Uterus (tissue), 4 donors: ENCODE results near the gene UGT1A7. TPM values are rescaled to one million over a fixed set of nuclear protein-coding genes. Genes with fewer than 3 reads are reported as not detected.

ENCODE experiments used
- DNase-seq, 2 donors: peaks; one replicate each; pipeline ENCODE4 v3.0.0-alpha.2; 2019 to 2020
- H3K27ac ChIP-seq, 2 donors: fragments of 200-600 bp; sonication (generic); 1 replicate in 1 of 2; 2 replicates in 1 of 2; pipeline ENCODE4 v1.5.1; 2016 to 2018
- H3K27me3 ChIP-seq, 2 donors: fragments of 200-600 bp; sonication (generic); one replicate each; pipeline ENCODE4 v1.5.1; 2018 to 2019; ENCODE audit warnings: control low read depth in 1 of 2
- H3K36me3 ChIP-seq, 2 donors: fragments of 200-600 bp; sonication (generic); one replicate each; pipeline ENCODE4 v1.5.1; 2019; ENCODE audit warnings: control low read depth in 1 of 2
- H3K4me1 ChIP-seq, 2 donors: fragments of 200-600 bp; sonication (generic); one replicate each; pipeline ENCODE4 v1.5.1; 2018 to 2019; ENCODE audit warnings: control low read depth in 1 of 2
- H3K4me3 ChIP-seq, 2 donors: fragments of 200-600 bp; sonication (generic); 1 replicate in 1 of 2; 2 replicates in 1 of 2; pipeline ENCODE4 v1.5.1; 2018 to 2019; ENCODE audit warnings: mild to moderate bottlenecking in 1 of 2
- H3K9me3 ChIP-seq, 2 donors: fragments of 200-600 bp; sonication (generic); one replicate each; pipeline ENCODE4 v1.5.1; 2019; ENCODE audit warnings: control low read depth in 1 of 2
- CTCF ChIP-seq, 4 experiments: fragments of 200-600 bp in 2 of 4; fragments of 450-650 bp in 2 of 4; sonication (generic) in 2 of 4; IDR thresholded peaks; one replicate each; pipeline ENCODE4 v1.5.1; 2016 to 2019; ENCODE audit warnings: antibody characterized with exemption in 4 of 4, mild to moderate bottlenecking in 2 of 4, moderate library complexity in 1 of 4
- POLR2A ChIP-seq, 2 donors: fragments of 450-650 bp; IDR thresholded peaks; one replicate each; pipeline ENCODE4 v1.6.1; 2016; ENCODE audit warnings: antibody characterized with exemption in 2 of 2, mild to moderate bottlenecking in 1 of 2, moderate library complexity in 1 of 2
- intact Hi-C: fragments of 100-400 bp; cut with DNase I; formaldehyde crosslinking; loops from one replicate; pipeline ENCODE4 v1.15.1; 2023; ENCODE audit warnings: low total_unique reads
- total RNA-seq, 4 donors: library from RNA; depleted of rRNA in 3 of 4; stranded (reverse); fragments of >200 nt in 3 of 4; gene quantifications; one replicate each; pipeline versions ENCODE4 v1.1.0 to v1.2.4, GENCODE V29; 2014 to 2023
- donor health status: DM: yes; HTN: yes; CAD: no.

UGT1A7 gene
- total RNA-seq, 4 donors from 2014 or later: 0.29 TPM; not detected in 3

- TF ChIP-seq POLR2A (IDR thresholded peaks at IDR 0.05) (no peak), CTCF (IDR thresholded peaks at IDR 0.05) (no peak)
- no peaks in the 10 kb centered on the region for H3K4me1 ChIP-seq
- H3K27me3 ChIP-seq: no peaks in the 10 kb centered on the region
- H3K36me3 ChIP-seq: no peaks in the 10 kb centered on the region
- no peak for DNase-seq
- intact Hi-C loops: no loop called here
- no peak overlapping the region for H3K27ac ChIP-seq
- no peaks in the 10 kb centered on the region for H3K9me3 ChIP-seq
- no peak overlapping the region for H3K4me3 ChIP-seq
Measured at GRCh38 chr2:233769260-233769659, 87.6 kb downstream of the UGT1A7 start.

GRCh38 chr2:233772153-233772552 is 90.5 kb downstream of the UGT1A7 start:
- no peak overlapping the region for H3K4me3 ChIP-seq
- intact Hi-C loops: no loop called here
- no peak overlapping the region for H3K27ac ChIP-seq
- no peaks in the 10 kb centered on the region for H3K4me1 ChIP-seq
- no peaks in the 10 kb centered on the region for H3K9me3 ChIP-seq
- no peaks in the 10 kb centered on the region for H3K36me3 ChIP-seq
- no peak for TF ChIP-seq POLR2A (IDR thresholded peaks at IDR 0.05)
- no peak for TF ChIP-seq CTCF (IDR thresholded peaks at IDR 0.05)
- H3K27me3 ChIP-seq: no peaks in the 10 kb centered on the region
- no peak for DNase-seq

- no peaks in the 10 kb centered on the region for H3K9me3 ChIP-seq
- TF ChIP-seq POLR2A (IDR thresholded peaks at IDR 0.05): no peak
- no peak for TF ChIP-seq CTCF (IDR thresholded peaks at IDR 0.05)
- no peak overlapping the region for H3K27ac ChIP-seq
- no peak overlapping the region for H3K4me3 ChIP-seq
- H3K27me3 ChIP-seq: no peaks in the 10 kb centered on the region
- DNase-seq: no peak
- H3K36me3 ChIP-seq: no peaks in the 10 kb centered on the region
- intact Hi-C loops: no loop called here
- no peaks in the 10 kb centered on the region for H3K4me1 ChIP-seq
Measured at GRCh38 chr2:233772583-233772982, 90.9 kb downstream of the UGT1A7 start.

- H3K4me1 ChIP-seq: no peaks in the 10 kb centered on the region
- H3K4me3 ChIP-seq: no peak overlapping the region
- H3K27ac ChIP-seq: no peak overlapping the region
- intact Hi-C loops: no loop called here
- no peak for DNase-seq
- no peaks in the 10 kb centered on the region for H3K36me3 ChIP-seq
- TF ChIP-seq POLR2A (IDR thresholded peaks at IDR 0.05): no peak
- TF ChIP-seq CTCF (IDR thresholded peaks at IDR 0.05): no peak
- no peaks in the 10 kb centered on the region for H3K9me3 ChIP-seq
- no peaks in the 10 kb centered on the region for H3K27me3 ChIP-seq
Measured at GRCh38 chr2:233773854-233774253, 92.2 kb downstream of the UGT1A7 start.

GRCh38 chr2:233775414-233775813 is 93.7 kb downstream of the UGT1A7 start:
- DNase-seq: no peak
- H3K4me3 ChIP-seq: no peak overlapping the region
- no peaks in the 10 kb centered on the region for H3K36me3 ChIP-seq
- no peaks in the 10 kb centered on the region for H3K27me3 ChIP-seq
- no peak overlapping the region for H3K27ac ChIP-seq
- H3K9me3 ChIP-seq: no peaks in the 10 kb centered on the region
- TF ChIP-seq CTCF (IDR thresholded peaks at IDR 0.05): no peak
- TF ChIP-seq POLR2A (IDR thresholded peaks at IDR 0.05): no peak
- intact Hi-C loops: no loop called here
- no peaks in the 10 kb centered on the region for H3K4me1 ChIP-seq
